Vagina (tissue), 2 donors: ENCODE data around the gene POGK.

Experiments
- CTCF ChIP-seq, 3 experiments: fragments of 450-650 bp in 2 of 3; fragments of 200-600 bp in 1 of 3; sonication (generic) in 1 of 3; IDR thresholded peaks; one replicate each; pipeline ENCODE4 v1.5.1; 2017 to 2019; ENCODE audit warnings: antibody characterized with exemption in 3 of 3, mild to moderate bottlenecking in 2 of 3, moderate library complexity in 2 of 3
- POLR2A ChIP-seq, 2 donors: fragments of 450-650 bp; IDR thresholded peaks; one replicate each; pipeline ENCODE4 v1.6.1; 2017; ENCODE audit warnings: antibody characterized with exemption in 2 of 2, mild to moderate bottlenecking in 2 of 2, moderate library complexity in 2 of 2

GRCh38 chr1:166905900-166906299 lies 66.6 kb downstream of the POGK start:
- TF ChIP-seq CTCF (IDR thresholded peaks at IDR 0.05) (no peak), POLR2A (IDR thresholded peaks at IDR 0.05) (no peak)
